Astrocyte of the cerebellum (primary cell): ENCODE results near the gene ANXA5.

Source experiments
- DNase-seq: peaks from one replicate; pipeline ENCODE4 v3.0.0-alpha.2; 2011; ENCODE audit warnings: low read depth
- H3K4me3 ChIP-seq: 2 replicates; pipeline ENCODE4 v1.5.1; 2011; ENCODE audit warnings: mild to moderate bottlenecking, low read depth, low read length, moderate library complexity
- in situ Hi-C: cut with HindIII; loops from 2 replicates; pipeline ENCODE4 v1.10.0; 2017; ENCODE audit warnings: low sequenced_read_pairs
- TF ChIP-seq, protein P1 (sequence below): IDR thresholded peaks from 2 replicates; pipeline ENCODE4 v1.5.1; 2012; ENCODE audit warnings: low read length, low read depth, moderate library complexity, mild to moderate bottlenecking; ENCODE audit errors: missing control alignments

The ANXA5 gene

DNA sequence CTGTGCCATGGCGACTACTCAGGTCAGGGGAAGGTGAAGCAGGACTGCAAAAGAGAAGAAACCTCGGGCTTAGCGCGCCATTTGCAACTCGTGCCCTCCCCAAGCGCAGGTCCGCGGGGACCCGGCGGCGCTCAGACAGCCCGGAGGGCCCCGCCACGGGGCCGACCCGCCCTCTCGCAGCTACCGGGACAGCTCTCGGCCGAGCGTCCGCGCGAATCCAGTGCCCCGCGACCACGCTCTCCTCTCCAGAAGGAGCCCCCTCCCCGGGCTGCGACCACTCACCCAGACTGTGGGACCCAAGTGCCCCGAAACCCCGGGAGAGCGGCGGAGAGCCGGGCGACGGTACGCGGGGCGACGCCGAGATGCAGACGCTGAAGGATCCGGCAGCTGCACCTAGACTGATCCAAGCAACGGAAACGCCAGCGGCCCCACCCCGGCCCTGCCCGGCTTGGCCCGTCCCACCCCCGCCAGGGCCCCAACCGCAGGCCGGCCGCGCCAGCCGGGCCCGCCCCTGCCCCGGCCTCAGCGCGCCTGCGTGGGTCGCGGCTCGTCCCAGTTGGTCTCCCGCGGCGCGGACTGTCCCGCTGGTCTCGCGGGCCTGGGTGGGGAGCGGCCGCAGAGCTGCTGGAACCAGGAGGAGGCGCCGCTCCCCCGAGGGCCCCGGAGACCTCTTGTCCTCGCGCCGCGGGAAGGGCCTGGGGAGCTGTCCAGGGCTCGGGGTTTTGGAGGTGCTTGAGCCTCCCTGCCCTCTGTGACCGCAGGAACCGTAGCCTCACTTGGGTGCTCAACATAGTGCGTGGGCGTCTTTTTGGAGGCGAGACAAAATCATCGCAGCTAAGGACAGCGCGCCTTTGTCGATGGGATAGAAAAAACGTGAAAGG, at the start of gene ANXA5:
Gene ANXA5, minus strand, starts transcription at position 400 of the 881 bp plus-strand sequence. Its CDS starts 391 bp downstream, at position 9.
- TF ChIP-seq, protein P1, sequence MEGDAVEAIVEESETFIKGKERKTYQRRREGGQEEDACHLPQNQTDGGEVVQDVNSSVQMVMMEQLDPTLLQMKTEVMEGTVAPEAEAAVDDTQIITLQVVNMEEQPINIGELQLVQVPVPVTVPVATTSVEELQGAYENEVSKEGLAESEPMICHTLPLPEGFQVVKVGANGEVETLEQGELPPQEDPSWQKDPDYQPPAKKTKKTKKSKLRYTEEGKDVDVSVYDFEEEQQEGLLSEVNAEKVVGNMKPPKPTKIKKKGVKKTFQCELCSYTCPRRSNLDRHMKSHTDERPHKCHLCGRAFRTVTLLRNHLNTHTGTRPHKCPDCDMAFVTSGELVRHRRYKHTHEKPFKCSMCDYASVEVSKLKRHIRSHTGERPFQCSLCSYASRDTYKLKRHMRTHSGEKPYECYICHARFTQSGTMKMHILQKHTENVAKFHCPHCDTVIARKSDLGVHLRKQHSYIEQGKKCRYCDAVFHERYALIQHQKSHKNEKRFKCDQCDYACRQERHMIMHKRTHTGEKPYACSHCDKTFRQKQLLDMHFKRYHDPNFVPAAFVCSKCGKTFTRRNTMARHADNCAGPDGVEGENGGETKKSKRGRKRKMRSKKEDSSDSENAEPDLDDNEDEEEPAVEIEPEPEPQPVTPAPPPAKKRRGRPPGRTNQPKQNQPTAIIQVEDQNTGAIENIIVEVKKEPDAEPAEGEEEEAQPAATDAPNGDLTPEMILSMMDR: no peak
- DNase-seq: peak; percentile 53
- in situ Hi-C loops: no loop called here
- peak within 1 kb of the TSS; percentile 97 for H3K4me3 ChIP-seq

DNA sequence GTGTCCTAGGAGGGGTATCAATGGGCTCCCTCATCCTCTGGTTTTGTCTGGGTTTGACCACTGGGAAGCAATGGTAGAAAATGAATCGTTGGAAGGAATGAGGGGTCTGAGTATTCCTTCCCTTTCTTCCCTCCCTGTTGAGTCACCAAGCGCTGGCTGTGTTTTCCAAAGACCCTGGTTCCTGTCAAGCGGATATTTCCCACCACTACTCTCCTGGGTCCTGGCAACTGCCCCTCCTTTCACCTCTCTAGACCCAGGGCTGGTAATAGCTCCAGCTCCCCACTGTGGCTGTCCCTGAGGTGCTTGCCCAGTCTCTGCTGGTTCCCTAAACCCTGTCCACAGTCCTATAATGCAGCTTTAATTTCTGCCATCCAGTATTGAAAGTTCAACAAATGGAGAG, 46.0 kb upstream of the ANXA5 start:
- TF ChIP-seq, protein P1: no peak
- DNase-seq: no peak
- in situ Hi-C loops: loop anchor here (25.0 kb wide), 1 partner anchor 280 kb away; no protein-coding TSS in a partner anchor
- no peak overlapping the region for H3K4me3 ChIP-seq

DNA sequence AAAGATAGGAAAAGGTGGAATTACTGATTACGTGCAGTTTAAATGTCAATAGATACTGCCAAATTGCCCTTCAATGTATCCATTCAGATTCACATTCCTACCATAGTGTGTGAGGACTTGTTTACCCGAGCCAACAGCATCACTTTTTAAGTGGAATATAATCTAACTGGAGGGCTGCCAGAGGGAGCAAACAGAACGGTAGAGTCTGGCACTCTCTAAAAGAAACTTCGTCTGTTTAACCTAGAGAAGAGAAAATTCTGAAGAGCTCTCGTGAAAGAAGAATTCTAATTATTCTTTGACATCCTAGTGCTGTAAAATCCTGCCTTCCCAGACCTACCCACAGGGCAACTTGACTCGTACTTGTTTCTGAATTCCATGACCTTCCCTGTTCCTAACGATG, 45.0 kb upstream of the ANXA5 start:
- DNase-seq: no peak
- in situ Hi-C loops: loop anchor here (25.0 kb wide), 1 partner anchor 279 kb away; no protein-coding TSS in a partner anchor
- no peak overlapping the region for H3K4me3 ChIP-seq
- TF ChIP-seq, protein P1: no peak

DNA sequence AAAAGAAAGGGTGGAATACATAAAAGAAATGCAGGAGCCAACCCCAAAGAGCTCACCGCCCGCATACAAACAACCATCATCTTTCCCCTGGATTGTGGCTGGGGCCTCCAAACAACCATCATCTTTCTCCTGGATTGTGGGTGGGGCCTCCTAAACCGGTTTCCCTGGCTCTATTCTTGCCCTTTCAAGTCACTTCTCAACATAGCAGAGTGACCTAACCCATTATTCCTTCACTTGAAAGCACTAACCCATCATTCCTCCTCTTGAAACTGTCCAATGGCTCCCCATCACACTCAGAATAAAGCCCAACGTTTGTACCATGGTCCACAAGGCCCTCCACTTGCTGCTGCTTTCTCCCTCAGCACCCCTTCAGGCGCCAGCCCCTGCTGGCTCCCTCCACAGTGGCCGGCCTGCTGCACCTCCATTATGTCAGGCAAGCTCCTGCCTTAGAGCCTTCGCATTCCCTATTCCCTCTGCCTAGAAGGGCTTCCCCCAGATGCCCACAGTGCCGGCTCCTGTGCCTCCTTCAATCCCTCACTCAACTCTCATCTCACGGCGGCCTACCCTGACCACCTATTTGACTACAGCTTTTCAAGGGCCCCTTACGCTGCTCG, 44.1 kb upstream of the ANXA5 start:
- no peak for DNase-seq
- no peak overlapping the region for H3K4me3 ChIP-seq
- TF ChIP-seq, protein P1: no peak
- in situ Hi-C loops: loop anchor here (25.0 kb wide), 1 partner anchor 279 kb away; no protein-coding TSS in a partner anchor

DNA sequence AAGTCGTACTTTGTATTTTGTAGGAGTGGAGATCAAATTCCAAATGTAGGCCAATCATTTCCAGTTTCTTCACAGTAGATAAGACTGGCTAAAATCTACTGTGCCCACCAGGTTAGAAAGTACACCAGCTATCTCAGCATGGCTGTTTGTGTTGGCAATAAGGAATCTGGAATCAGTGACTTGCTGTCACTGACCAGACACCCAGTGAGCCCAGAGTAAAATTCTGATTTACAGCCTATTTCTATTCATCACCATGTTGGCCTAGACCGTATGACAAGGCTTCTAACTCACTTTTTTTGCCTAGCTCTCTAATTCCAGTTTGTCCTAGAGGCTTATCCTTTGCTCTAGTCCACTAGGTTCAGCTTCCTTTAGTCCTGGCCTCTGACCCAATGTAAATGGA, 42.8 kb upstream of the ANXA5 start:
- no peak overlapping the region for H3K4me3 ChIP-seq
- DNase-seq: no peak
- in situ Hi-C loops: loop anchor here (5.0 to 25.0 kb wide), 2 partner anchors 277 to 367 kb away; no protein-coding TSS in a partner anchor
- TF ChIP-seq, protein P1: no peak

DNA sequence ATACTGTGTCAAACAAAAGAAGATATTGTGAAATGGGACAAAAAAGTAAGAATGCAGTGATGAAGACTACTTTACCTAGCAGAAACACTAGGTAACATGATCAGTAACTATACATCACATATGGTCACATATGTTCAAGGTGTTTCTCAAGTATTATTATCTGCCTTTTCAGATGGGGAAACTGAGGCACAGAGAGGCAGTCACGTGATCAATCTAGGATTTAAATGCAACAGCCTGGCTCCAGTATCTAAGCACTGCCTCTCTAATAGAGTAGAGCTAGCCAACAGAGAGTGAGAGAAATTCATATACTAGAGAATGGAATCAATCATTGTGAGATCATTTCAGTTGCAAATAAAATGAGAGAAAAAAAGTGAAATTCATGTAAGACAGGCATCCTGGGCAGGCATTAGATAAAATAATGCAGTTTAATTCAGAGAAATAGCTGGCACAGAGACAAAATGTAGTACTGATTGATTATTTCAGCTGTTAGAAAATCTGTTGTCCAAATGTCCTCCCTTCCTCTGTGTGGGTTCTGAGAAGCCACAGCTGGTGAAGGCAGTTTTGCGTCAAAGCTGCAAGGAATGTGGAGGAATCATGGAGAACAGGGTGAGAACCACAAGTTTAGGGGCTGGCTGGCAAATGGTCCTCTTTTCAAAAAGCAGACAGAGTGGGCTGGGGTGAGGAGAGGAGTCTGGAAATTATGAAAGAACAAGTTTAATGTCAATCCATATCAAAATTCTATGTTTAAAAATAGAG, 42.2 kb upstream of the ANXA5 start:
- DNase-seq: no peak
- H3K4me3 ChIP-seq: no peak overlapping the region
- in situ Hi-C loops: loop anchor here (5.0 to 25.0 kb wide), 2 partner anchors 277 to 367 kb away; no protein-coding TSS in a partner anchor
- TF ChIP-seq, protein P1: no peak
